ENCODE results near the gene ADCY9. TPM values are rescaled to one million over a fixed set of nuclear protein-coding genes. Genes with fewer than 3 reads are reported as not detected.

Gene ADCY9
- total RNA-seq, 1 donor from 2014 or later: 1.3 TPM

DNA sequence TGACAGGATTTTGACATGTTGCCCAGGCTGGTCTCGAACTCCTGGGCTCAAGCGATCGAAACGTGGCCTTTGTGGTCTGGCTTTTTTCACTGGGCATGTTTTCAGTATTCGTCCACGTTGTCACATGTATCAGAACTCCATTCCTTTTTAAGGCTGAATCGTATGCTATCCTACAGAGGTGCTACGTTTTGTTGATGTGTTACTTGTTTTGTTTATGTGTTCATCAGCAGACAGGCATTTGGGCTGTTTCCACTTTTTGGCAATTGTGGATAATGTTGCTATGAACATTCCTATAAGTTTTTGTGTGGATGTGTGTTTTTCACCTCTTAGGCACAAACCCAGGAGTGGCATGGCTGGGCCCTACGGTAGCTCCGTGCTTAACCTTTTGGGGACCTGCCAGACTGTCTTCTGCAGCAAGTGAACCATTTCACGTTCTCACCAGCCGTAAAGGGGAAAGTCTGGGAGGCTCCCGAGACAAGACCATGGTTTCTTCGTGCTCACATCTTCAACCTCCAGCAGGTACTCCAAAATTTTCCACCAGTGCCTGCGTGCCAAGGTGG lies 26.9 kb downstream of the ADCY9 start:
- ATAC-seq (ENCODE audit: low read depth): no peak
- Mint-ChIP-seq H3K4me3 (no peak overlapping the region), H3K27me3 (peaks cover 5% of the 10 kb centered on the region), H3K36me3 (ENCODE audit: low read depth) (no peaks in the 10 kb centered on the region), H3K9me3 (no peaks in the 10 kb centered on the region), H3K27ac (no peak overlapping the region), H3K4me1 (no peaks in the 10 kb centered on the region)
- ChIA-PET CTCF (no interaction called here), POLR2A (no interaction called here)
- intact Hi-C loops (cut with micrococcal nuclease): no loop called here
- DNase-seq: no peak
- TF ChIP-seq, protein P1, sequence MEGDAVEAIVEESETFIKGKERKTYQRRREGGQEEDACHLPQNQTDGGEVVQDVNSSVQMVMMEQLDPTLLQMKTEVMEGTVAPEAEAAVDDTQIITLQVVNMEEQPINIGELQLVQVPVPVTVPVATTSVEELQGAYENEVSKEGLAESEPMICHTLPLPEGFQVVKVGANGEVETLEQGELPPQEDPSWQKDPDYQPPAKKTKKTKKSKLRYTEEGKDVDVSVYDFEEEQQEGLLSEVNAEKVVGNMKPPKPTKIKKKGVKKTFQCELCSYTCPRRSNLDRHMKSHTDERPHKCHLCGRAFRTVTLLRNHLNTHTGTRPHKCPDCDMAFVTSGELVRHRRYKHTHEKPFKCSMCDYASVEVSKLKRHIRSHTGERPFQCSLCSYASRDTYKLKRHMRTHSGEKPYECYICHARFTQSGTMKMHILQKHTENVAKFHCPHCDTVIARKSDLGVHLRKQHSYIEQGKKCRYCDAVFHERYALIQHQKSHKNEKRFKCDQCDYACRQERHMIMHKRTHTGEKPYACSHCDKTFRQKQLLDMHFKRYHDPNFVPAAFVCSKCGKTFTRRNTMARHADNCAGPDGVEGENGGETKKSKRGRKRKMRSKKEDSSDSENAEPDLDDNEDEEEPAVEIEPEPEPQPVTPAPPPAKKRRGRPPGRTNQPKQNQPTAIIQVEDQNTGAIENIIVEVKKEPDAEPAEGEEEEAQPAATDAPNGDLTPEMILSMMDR (IDR thresholded peaks at IDR 0.05): no peak

DNA sequence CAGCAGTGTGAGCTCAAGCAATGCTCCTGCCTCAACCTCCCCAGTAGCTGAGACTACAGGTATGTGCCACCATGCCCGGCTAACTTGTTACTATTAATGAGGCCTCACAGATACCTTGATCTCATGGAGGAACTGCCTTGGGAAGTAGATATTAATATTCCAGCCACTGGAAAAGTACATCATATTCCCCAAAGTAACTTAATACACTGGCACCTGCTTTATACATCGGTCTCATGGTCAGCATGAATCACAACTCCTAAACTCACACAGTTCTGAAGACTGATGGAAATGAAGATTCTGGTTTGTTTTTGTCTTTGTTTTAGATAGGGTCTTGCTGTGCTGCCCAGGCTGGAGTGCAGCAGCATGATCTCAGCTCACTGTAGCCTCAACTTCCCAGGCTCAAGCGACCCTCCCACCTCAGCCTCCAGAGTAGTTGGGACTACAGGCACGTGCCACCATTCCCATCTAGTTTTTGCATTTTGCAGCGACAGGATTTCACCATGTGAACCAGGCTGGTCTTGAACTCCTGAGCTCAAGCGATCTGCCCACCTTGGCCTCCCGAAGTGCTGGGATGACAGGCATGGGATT lies 28.2 kb downstream of the ADCY9 start:
- Mint-ChIP-seq H3K27me3 (peaks cover 8% of the 10 kb centered on the region), H3K4me3 (no peak overlapping the region), H3K4me1 (no peaks in the 10 kb centered on the region), H3K9me3 (no peaks in the 10 kb centered on the region), H3K36me3 (ENCODE audit: low read depth) (no peaks in the 10 kb centered on the region), H3K27ac (no peak overlapping the region)
- intact Hi-C loops (cut with micrococcal nuclease): no loop called here
- ChIA-PET CTCF (no interaction called here), POLR2A (no interaction called here)
- DNase-seq: no peak
- TF ChIP-seq, protein P1 (IDR thresholded peaks at IDR 0.05): no peak
- ATAC-seq (ENCODE audit: low read depth): no peak

DNA sequence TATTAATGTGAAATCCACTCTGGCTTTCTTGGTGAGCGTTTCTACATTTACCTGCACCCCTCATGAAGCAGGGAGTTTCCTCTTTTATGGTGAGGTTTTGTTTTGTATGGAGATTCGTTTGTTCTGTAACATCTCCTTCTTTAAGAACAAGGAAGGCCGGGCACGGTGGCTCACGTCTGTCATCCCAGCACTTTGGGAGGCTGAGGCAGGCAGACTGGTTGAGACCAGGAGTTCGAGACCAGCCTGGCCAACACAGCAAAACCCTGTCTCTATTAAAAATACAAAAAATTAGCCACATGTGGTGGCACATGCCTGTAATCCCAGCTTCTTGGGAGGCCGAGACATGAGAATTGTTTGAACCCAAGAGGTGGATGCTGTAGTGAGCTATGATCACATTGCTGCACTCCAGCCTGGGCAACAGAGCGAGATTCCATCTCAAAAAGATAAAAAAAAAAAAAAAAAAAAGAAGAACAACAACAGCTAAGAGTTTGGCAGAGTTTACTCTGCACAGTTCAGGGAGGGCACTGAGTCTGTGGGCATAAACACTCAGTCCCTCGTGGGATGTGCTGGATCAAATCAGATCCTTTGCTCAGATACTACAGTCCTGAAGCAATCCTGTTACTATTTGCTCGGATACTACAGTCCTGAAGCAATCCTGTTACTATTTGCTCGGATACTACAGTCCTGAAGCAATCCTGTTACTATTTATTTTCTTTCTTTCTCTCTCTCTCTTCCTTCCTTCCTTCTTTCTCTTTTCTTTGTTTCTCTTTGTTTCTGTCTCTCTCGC lies 28.9 kb downstream of the ADCY9 start:
- no peaks in the 10 kb centered on the region for H3K9me3 Mint-ChIP-seq
- CTCF ChIA-PET: no interaction called here

DNA sequence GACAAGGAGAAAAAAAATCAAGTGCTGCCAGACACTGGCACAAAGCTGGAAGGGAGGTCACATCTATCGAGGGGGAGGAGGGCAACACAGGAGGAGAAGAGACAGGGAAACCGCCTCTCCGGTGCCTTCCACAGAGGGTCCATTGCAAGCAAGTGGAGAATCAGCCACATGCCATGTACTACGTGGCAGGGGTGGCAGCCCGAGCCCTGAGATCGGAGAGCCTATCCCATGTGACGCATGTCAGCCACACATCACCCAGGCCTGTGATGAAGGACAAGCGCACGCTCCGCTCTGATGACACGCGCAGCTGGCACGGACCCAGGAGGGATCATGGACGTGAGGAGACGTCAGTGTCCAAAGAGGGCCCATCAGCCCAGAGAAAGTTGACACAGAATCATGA lies 30.1 kb downstream of the ADCY9 start:
- ChIA-PET CTCF (no interaction called here), POLR2A (no interaction called here)
- ATAC-seq (ENCODE audit: low read depth) (no peak), DNase-seq (no peak)
- no peak overlapping the region for H3K27ac Mint-ChIP-seq
- peaks cover 8% of the 10 kb centered on the region for H3K27me3 Mint-ChIP-seq
- intact Hi-C loops (cut with micrococcal nuclease): no loop called here
- no peaks in the 10 kb centered on the region for H3K4me1 Mint-ChIP-seq
- H3K9me3 Mint-ChIP-seq: no peaks in the 10 kb centered on the region
- TF ChIP-seq, protein P1 (IDR thresholded peaks at IDR 0.05): no peak
- no peaks in the 10 kb centered on the region for H3K36me3 Mint-ChIP-seq (ENCODE audit: low read depth)
- H3K4me3 Mint-ChIP-seq: no peak overlapping the region

More for the DNA sequence above, 28.9 kb downstream of the ADCY9 start:
- Mint-ChIP-seq H3K27me3 (peaks cover 8% of the 10 kb centered on the region), H3K27ac (no peak overlapping the region), H3K4me3 (no peak overlapping the region), H3K4me1 (no peaks in the 10 kb centered on the region), H3K36me3 (ENCODE audit: low read depth) (no peaks in the 10 kb centered on the region)
- DNase-seq (no peak), ATAC-seq (ENCODE audit: low read depth) (no peak)
- TF ChIP-seq, protein P1 (IDR thresholded peaks at IDR 0.05): no peak
- POLR2A ChIA-PET: no interaction called here
- intact Hi-C loops (cut with micrococcal nuclease): no loop called here

DNA sequence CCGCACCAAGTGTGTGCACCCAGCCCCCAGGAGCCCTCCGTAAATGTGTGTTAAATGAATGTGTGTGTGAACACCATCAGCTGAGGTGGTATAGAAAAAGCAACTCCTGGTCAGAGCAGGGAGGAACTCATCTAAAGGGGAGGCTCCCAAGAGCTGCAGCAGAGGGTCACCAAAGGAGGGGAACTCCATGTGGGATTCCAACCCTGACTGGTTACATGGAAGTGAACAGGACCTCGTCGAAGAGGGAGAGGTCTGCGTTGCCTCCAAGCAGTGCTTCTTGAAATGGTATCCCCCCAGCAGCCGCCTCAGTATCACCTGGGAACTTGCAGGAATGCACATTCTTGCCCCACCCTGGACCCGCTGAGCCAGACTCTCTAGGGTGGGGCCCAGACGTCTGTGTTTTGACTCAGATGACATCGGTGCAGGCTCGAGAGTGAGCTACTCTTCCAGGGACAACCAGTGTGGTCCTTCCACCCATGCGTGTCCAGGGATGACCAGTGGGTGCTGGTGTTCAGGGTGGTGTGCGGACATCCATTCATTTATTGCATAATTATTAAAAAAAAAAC lies 30.8 kb downstream of the ADCY9 start:
- CTCF ChIA-PET: no interaction called here
- no peak overlapping the region for H3K27ac Mint-ChIP-seq
- DNase-seq: no peak
- intact Hi-C loops (cut with micrococcal nuclease): no loop called here
- no peaks in the 10 kb centered on the region for H3K4me1 Mint-ChIP-seq
- no peaks in the 10 kb centered on the region for H3K9me3 Mint-ChIP-seq
- H3K27me3 Mint-ChIP-seq: peaks cover 7% of the 10 kb centered on the region
- POLR2A ChIA-PET: no interaction called here
- ATAC-seq (ENCODE audit: low read depth): no peak
- TF ChIP-seq, protein P1 (IDR thresholded peaks at IDR 0.05): no peak
- H3K36me3 Mint-ChIP-seq (ENCODE audit: low read depth): no peaks in the 10 kb centered on the region
- H3K4me3 Mint-ChIP-seq: no peak overlapping the region

Measured in activated B cell treated with CpG ODN at 0.5 μM for 24 hours (primary cell).